HG03060 (cell line): ENCODE results near the gene KIAA1328.
"Not testable (repeated sequence)": the region's sequence is repeated elsewhere in the genome, so short reads cannot be mapped to it uniquely, and the experiment has no call there.

Experiments used
- ATAC-seq: cut with Tn5 transposase; IDR thresholded peaks from one replicate; pipeline ENCODE4 v1.9.1; 2021; ENCODE audit warnings: low read depth, moderate number of reproducible peaks; ENCODE audit not compliant: unreplicated experiment

KIAA1328 gene

GRCh38 chr18:36879796-36880195 lies 50.9 kb downstream of the KIAA1328 start:
- ATAC-seq: not testable (repeated sequence)

GRCh38 chr18:36885981-36886380 lies 57.1 kb downstream of the KIAA1328 start:
- no peak for ATAC-seq

- no peak for ATAC-seq
Observed at GRCh38 chr18:36887114-36887513, 58.2 kb downstream of the KIAA1328 start.

- no peak for ATAC-seq
Observed at GRCh38 chr18:36887864-36888263, 58.9 kb downstream of the KIAA1328 start.

DNA sequence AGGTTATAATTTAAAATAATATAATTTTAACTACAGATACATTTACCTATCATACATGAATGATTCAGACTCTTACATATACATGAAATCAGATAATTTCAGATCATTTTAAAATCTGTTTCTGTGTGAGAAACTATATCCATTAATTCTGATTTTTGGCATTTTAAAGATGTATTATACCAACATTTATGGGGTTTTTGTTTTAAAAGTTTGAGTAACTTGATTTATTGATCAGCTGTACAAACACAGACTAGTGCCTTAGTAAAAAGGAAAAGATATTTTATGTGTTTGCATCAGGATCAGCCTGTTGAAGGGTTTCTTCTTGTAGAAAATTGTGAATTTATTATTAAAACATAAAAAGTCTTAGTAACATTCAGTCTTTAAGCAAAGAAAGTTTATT lies 59.9 kb downstream of the KIAA1328 start:
- no peak for ATAC-seq

DNA sequence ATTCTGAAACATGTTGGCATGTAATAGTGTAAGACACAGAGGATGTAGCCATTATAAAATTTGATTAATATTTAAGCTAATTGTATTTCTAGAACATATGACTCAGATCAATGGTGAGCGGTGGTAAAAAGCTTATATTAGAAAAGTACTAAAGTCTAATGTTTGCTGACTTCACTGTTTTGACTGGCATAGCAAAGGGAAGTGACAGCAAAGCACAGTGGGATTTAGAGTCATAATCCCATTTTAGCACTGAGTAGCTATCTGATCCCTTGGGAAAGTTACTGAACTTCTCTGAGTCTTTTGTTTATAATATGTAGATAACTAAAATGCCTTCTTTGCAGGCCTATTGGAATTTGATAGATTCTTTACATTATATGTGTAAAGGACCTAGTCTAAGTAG lies 60.4 kb downstream of the KIAA1328 start:
- ATAC-seq: no peak

DNA sequence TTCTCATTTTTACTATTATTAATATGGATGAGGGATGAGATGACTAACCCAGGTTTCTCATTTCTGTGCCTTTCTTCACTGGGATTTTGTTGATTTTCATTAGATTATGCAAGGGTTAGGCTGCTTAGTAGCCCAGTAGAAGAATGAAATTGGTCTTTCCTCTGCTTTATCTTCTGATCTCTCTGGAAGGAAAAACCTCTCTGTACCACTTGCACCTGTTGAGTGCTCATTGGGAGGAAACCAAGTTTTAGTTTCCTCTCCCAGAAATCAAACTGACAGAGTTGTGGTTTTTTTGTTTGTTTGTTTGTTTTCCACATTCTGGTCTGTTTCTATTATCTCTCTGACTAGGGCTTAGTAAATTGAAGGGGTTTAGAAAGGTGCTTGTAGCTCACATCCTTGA lies 60.8 kb downstream of the KIAA1328 start:
- ATAC-seq: no peak

- no peak for ATAC-seq
Observed at GRCh38 chr18:36890598-36890997, 61.7 kb downstream of the KIAA1328 start.

- no peak for ATAC-seq
Observed at GRCh38 chr18:36893227-36893626, 64.3 kb downstream of the KIAA1328 start.

GRCh38 chr18:36895606-36896005 lies 66.7 kb downstream of the KIAA1328 start:
- no peak for ATAC-seq

- ATAC-seq: no peak
Observed at GRCh38 chr18:36897253-36897652, 68.3 kb downstream of the KIAA1328 start.

GRCh38 chr18:36899289-36899688 lies 70.4 kb downstream of the KIAA1328 start:
- ATAC-seq: no peak

DNA sequence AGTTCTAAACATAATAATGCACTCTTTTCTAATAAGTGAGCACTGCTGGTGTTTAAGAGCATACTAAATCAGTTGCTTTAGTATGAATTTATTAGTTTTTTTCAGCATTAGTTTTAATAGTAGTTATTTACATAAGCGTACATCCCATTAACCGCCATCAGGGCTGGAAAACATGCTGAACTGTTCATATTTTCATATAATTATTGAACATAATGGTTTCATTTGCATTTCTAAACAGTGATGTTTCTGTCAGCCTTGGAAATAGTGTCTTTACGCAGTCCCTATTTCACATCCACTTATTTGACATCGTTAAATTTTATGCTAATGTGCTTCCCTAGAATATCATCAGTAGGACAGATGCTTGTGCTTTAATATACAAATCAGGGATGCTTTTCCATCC lies 71.5 kb downstream of the KIAA1328 start:
- no peak for ATAC-seq

- no peak for ATAC-seq
Observed at GRCh38 chr18:36901277-36901701, 72.4 kb downstream of the KIAA1328 start.

DNA sequence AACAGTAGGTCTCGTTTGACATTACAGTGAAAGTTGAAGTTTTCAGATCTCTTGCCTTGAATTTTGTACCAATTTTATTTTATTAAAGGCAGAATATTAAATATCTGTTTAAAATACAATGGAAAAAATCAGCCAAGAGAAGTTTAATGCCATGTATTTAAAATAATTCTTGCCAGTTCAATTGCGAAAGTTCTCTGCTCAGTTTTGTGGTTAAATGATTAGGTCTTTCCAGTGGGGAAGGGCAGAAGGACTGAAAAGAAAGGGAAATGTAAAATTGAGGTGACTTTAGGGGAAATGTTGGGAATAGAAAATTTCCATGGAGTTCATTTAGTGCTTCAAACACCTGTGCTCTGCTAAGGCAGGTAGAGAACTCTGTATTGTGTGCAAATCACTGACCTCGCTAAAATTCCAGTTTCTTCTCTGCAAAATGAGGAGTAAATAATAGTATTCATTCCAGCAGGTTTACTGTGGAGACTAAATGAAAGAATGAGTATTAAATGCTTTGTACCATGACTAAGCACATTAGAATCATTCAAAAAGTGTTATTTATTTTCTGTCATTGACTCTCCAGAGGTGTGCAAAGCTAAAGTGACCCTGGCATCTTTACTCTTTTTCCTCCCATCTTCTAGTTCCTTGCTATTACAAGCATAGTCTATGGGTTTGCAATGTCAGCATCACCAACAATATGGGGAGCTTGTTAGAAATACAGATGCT lies 74.4 kb downstream of the KIAA1328 start:
- no peak for ATAC-seq

- ATAC-seq: no peak
Observed at GRCh38 chr18:36905571-36905970, 76.6 kb downstream of the KIAA1328 start.

DNA sequence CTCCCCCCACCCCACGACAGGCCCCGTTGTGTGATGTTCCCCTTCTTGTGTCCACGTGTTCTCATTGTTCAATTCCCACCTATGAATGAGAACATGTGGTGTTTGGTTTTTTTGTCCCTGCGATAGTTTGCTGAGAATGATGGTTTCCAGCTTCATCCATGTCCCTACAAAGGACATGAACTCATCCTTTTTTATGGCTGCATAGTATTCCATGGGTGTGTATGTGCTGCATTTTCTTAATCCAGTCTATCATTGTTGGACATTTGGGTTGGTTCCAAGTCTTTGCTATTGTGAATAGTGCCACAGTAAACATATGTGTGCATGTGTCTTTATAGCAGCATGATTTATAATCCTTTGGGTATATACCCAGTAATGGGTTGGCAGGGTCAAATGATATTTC lies 80.4 kb downstream of the KIAA1328 start:
- not testable (repeated sequence) for ATAC-seq

DNA sequence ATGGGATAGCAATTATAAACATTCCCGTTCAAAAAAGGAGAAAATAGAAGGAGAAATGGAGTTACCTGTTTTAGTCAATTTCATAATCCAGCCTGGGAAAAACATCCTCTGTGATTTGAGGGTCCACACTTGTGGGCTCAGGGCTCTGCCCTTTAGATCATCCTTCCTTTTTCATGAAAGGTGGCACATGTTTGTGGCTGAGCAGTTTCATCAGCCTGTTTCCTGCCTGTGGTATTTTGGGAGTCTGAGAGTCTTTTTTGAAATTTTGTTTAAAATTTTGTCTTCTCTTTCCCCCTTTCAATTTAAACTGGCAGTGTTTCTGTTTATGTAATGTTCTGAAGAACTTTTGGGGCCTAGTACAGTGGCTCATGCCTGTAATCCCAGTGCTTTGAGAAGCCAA lies 84.0 kb downstream of the KIAA1328 start:
- ATAC-seq: no peak

DNA sequence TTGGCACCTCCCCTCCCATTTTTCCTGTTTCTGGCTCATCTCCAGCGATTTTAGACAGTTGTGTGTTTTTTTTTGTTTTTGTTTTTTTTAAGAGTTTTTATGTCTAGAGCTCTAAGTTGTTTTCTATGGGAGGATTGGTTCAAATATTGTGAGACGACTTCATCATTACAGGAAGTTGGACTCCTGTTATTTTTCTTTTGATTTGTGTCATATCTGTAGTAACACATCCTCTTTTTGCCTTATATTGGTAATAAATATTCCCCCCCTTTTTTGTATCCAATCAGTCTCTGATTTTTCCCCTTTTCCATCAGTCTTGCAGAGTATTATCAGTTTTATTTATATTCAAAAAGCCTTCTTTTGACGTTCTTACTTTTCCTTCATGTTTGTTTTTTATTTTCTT lies 89.0 kb downstream of the KIAA1328 start:
- ATAC-seq: no peak

GRCh38 chr18:36929601-36930000 lies 100.7 kb downstream of the KIAA1328 start:
- no peak for ATAC-seq

DNA sequence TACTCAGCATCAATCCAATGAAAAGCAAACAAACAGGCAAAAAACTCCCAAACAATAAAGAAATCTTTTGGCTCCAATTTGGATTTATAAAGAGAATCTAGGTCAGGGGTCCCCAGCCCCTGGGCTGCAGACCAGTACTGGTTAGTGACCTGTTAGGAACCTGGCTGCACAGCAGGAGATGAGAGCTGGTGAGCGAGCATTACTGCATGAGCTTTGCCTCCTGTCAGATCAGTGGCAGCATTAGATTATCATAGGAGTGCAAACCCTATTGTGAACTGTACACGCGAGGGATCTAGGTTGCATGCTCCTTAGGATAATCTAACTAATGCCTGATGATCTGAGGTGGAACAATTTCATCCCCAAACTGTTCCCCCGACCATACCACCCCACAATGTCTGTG lies 102.2 kb downstream of the KIAA1328 start:
- ATAC-seq: no peak

- ATAC-seq: no peak
Observed at GRCh38 chr18:36933552-36933951, 104.6 kb downstream of the KIAA1328 start.

DNA sequence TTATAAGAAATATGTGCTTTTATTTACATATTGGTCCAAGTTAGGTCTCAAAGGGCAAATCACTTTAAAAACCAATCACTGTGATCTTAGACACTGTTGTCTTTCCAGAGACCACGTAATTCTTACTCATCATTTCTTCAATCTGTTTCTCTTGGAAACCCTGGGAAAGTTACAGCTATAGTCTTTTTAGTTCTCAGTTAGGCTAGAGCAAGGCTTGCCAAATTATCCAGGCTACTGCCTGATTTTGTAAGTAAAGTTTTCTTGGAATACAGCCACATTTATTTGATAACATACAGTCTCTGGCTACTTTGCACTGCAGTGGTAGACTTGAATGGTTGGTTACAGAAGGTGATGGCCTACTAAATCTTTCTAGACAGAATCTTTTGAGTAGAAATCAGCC lies 106.0 kb downstream of the KIAA1328 start:
- no peak for ATAC-seq
